Esophagus muscularis mucosa (tissue), 3 donors: ENCODE results near the gene DGKG.

ENCODE experiments used
- CTCF ChIP-seq, 3 experiments: fragments of 200-600 bp in 2 of 3; fragments of 450-650 bp in 1 of 3; sonication (generic) in 2 of 3; IDR thresholded peaks; one replicate each; pipeline ENCODE4 v1.5.1; 2017 to 2019; ENCODE audit warnings: antibody characterized with exemption in 3 of 3, mild to moderate bottlenecking in 2 of 3, moderate library complexity in 1 of 3
- EP300 ChIP-seq: sonication (generic); formaldehyde crosslinking; IDR thresholded peaks from one replicate; pipeline ENCODE4 v1.6.1; 2017; ENCODE audit warnings: antibody characterized with exemption

- TF ChIP-seq CTCF (IDR thresholded peaks at IDR 0.05) (no peak), EP300 (no peak)
Observed at GRCh38 chr3:186162221-186162620, 199.8 kb downstream of the DGKG start.
